ENCODE measurements around the gene PCED1A. TPM values are rescaled to one million over a fixed set of nuclear protein-coding genes. Genes with fewer than 3 reads are reported as not detected.

Gene PCED1A
- total RNA-seq, 5 donors from 2014 or later (not counting 1 experiment from before 2014, with no cell fraction given): 65.1 to 111 (median 95.2) TPM

- H3K36me3 ChIP-seq (ENCODE audit: control insufficient read depth in 2 of 2, extremely low read depth in 1 of 2, insufficient read depth in 1 of 2, low read length in 1 of 2): no peaks in the 10 kb centered on the region
- ATAC-seq (replicated peaks in 1 of 4) (no peak), DNase-seq (no peak)
- no peaks in the 10 kb centered on the region for H3K9me3 ChIP-seq
- peaks cover 17 to 18% (median 17%) of the 10 kb centered on the region in 3 donors for H3K4me1 Mint-ChIP-seq
- H3K27ac ChIP-seq (ENCODE audit: low read length): no peak overlapping the region
- H3K27ac Mint-ChIP-seq: no peak overlapping the region
- no peak overlapping the region for H3K4me3 Mint-ChIP-seq
- H3K4me1 ChIP-seq (ENCODE audit: control insufficient read depth in 1 of 2, extremely low read depth in 1 of 2, insufficient read depth in 2 of 2, low read length in 2 of 2): peaks cover 8 to 28% of the 10 kb centered on the region in 2 experiments
- WGBS (ENCODE audit: insufficient coverage): 84% methylated on average over 3 of the region's 7 CpGs
- peaks cover 5 to 43% of the 10 kb centered on the region in 2 experiments for H3K27me3 ChIP-seq (replicated peaks in 1 of 2; ENCODE audit: control insufficient read depth in 2 of 2, extremely low read depth in 1 of 2, insufficient read depth in 2 of 2, low read length in 1 of 2)
- no peaks in the 10 kb centered on the region for H3K36me3 Mint-ChIP-seq
- no peak overlapping the region for H3K4me3 ChIP-seq (ENCODE audit: control insufficient read depth in 1 of 2, extremely low read depth in 1 of 2, low read length in 1 of 2)
- peaks cover 22 to 29% of the 10 kb centered on the region in 2 donors for H3K27me3 Mint-ChIP-seq
- ChIA-PET POLR2A (no interaction called here), CTCF (interaction anchor here in 1 of 2 donors (0.6 kb wide), 1 partner anchor 296 kb away, joined by 3 read pairs; no protein-coding TSS in a partner anchor)
- peaks cover 0 to 2% (median 0%) of the 10 kb centered on the region in 3 donors for H3K9me3 Mint-ChIP-seq
These were observed 22.4 kb downstream of the PCED1A start for GRCh38 chr20:2817891-2818595.

- no peak overlapping the region for H3K4me3 Mint-ChIP-seq
- H3K27ac ChIP-seq (ENCODE audit: low read length): no peak overlapping the region
- no peaks in the 10 kb centered on the region for H3K9me3 ChIP-seq
- H3K27me3 Mint-ChIP-seq: peaks cover 26 to 35% of the 10 kb centered on the region in 2 donors
- CTCF ChIA-PET: no interaction called here
- POLR2A ChIA-PET: no interaction called here
- no CpG with 5 or more reads among the region's 2 CpGs for WGBS (ENCODE audit: insufficient coverage)
- peaks cover 5 to 43% of the 10 kb centered on the region in 2 experiments for H3K27me3 ChIP-seq (replicated peaks in 1 of 2; ENCODE audit: control insufficient read depth in 2 of 2, extremely low read depth in 1 of 2, insufficient read depth in 2 of 2, low read length in 1 of 2)
- peaks cover 3 to 4% (median 4%) of the 10 kb centered on the region in 3 donors for H3K9me3 Mint-ChIP-seq
- peaks cover 17 to 18% (median 17%) of the 10 kb centered on the region in 3 donors for H3K4me1 Mint-ChIP-seq
- no peaks in the 10 kb centered on the region for H3K36me3 ChIP-seq (ENCODE audit: control insufficient read depth in 2 of 2, extremely low read depth in 1 of 2, insufficient read depth in 1 of 2, low read length in 1 of 2)
- no peaks in the 10 kb centered on the region for H3K36me3 Mint-ChIP-seq
- H3K4me1 ChIP-seq (ENCODE audit: control insufficient read depth in 1 of 2, extremely low read depth in 1 of 2, insufficient read depth in 2 of 2, low read length in 2 of 2): peaks cover 8 to 28% of the 10 kb centered on the region in 2 experiments
- no peak overlapping the region for H3K4me3 ChIP-seq (ENCODE audit: control insufficient read depth in 1 of 2, extremely low read depth in 1 of 2, low read length in 1 of 2)
- no peak overlapping the region for H3K27ac Mint-ChIP-seq
- ATAC-seq (replicated peaks in 1 of 4): no peak
- DNase-seq: no peak
These were observed 23.1 kb downstream of the PCED1A start for GRCh38 chr20:2817341-2817726.

- WGBS (ENCODE audit: insufficient coverage): 80% methylated on average over 18 of the region's 20 CpGs
- Mint-ChIP-seq H3K27me3 (peaks cover 31 to 40% of the 10 kb centered on the region in 2 donors), H3K4me1 (peaks cover 11 to 12% (median 12%) of the 10 kb centered on the region in 3 donors), H3K4me3 (no peak overlapping the region), H3K27ac (no peak overlapping the region), H3K36me3 (no peaks in the 10 kb centered on the region), H3K9me3 (peaks cover 4 to 9% (median 6%) of the 10 kb centered on the region in 3 donors)
- Histone ChIP-seq H3K4me3 (ENCODE audit: control insufficient read depth in 1 of 2, extremely low read depth in 1 of 2, low read length in 1 of 2) (no peak overlapping the region), H3K9me3 (no peaks in the 10 kb centered on the region), H3K27ac (ENCODE audit: low read length) (no peak overlapping the region), H3K4me1 (ENCODE audit: control insufficient read depth in 1 of 2, extremely low read depth in 1 of 2, insufficient read depth in 2 of 2, low read length in 2 of 2) (peaks cover 4 to 23% of the 10 kb centered on the region in 2 experiments), H3K27me3 (replicated peaks in 1 of 2; ENCODE audit: control insufficient read depth in 2 of 2, extremely low read depth in 1 of 2, insufficient read depth in 2 of 2, low read length in 1 of 2) (peaks cover 5 to 43% of the 10 kb centered on the region in 2 experiments), H3K36me3 (ENCODE audit: control insufficient read depth in 2 of 2, extremely low read depth in 1 of 2, insufficient read depth in 1 of 2, low read length in 1 of 2) (no peaks in the 10 kb centered on the region)
- ATAC-seq (replicated peaks in 1 of 4) (peak in 1 of 4 experiments; percentile 24), DNase-seq (peak in 4 of 35 experiments; percentile 12 to 42 (median 18))
- ChIA-PET POLR2A (no interaction called here), CTCF (no interaction called here)
These were observed 23.7 kb downstream of the PCED1A start for GRCh38 chr20:2816583-2817340.

- H3K27me3 Mint-ChIP-seq: peaks cover 29 to 41% of the 10 kb centered on the region in 2 donors
- H3K27ac Mint-ChIP-seq: peak within 1 kb of the TSS in 1 of 2 donors; percentile 39
- CTCF ChIA-PET: no interaction called here
These were observed 24.3 kb downstream of the PCED1A start, which contains the start of gene TMEM239 for GRCh38 chr20:2816030-2816582. Gene TMEM239 (plus strand): TSS chr20:2816364. CDS start chr20:2816555, 191 bp downstream.

GRCh38 chr20:2815242-2815900 is 25.1 kb downstream of the PCED1A start:
- H3K9me3 ChIP-seq: no peaks in the 10 kb centered on the region
- peaks cover 0 to 9% of the 10 kb centered on the region in 2 experiments for H3K4me1 ChIP-seq (ENCODE audit: control insufficient read depth in 1 of 2, extremely low read depth in 1 of 2, insufficient read depth in 2 of 2, low read length in 2 of 2)
- Mint-ChIP-seq H3K4me1 (peaks cover 4 to 7% (median 6%) of the 10 kb centered on the region in 3 donors), H3K27me3 (peaks cover 28 to 43% of the 10 kb centered on the region in 2 donors), H3K9me3 (peaks cover 4 to 10% (median 6%) of the 10 kb centered on the region in 3 donors), H3K27ac (peak overlapping the region in 1 of 2 donors; percentile 39), H3K36me3 (no peaks in the 10 kb centered on the region), H3K4me3 (no peak overlapping the region)
- H3K36me3 ChIP-seq (ENCODE audit: control insufficient read depth in 2 of 2, extremely low read depth in 1 of 2, insufficient read depth in 1 of 2, low read length in 1 of 2): no peaks in the 10 kb centered on the region
- H3K4me3 ChIP-seq (ENCODE audit: control insufficient read depth in 1 of 2, extremely low read depth in 1 of 2, low read length in 1 of 2): no peak overlapping the region
- DNase-seq (no peak), ATAC-seq (replicated peaks in 1 of 4) (no peak)
- peaks cover 4 to 34% of the 10 kb centered on the region in 2 experiments for H3K27me3 ChIP-seq (replicated peaks in 1 of 2; ENCODE audit: control insufficient read depth in 2 of 2, extremely low read depth in 1 of 2, insufficient read depth in 2 of 2, low read length in 1 of 2)
- POLR2A ChIA-PET: no interaction called here
- no peak overlapping the region for H3K27ac ChIP-seq (ENCODE audit: low read length)
- 83% methylated on average over 8 of the region's 8 CpGs for WGBS (ENCODE audit: insufficient coverage)
- CTCF ChIA-PET: no interaction called here

More at GRCh38 chr20:2816030-2816582, 24.3 kb downstream of the PCED1A start, which contains the start of gene TMEM239:
- peaks cover 0 to 17% of the 10 kb centered on the region in 2 experiments for H3K4me1 ChIP-seq (ENCODE audit: control insufficient read depth in 1 of 2, extremely low read depth in 1 of 2, insufficient read depth in 2 of 2, low read length in 2 of 2)
- no peak within 1 kb of the TSS for H3K4me3 ChIP-seq (ENCODE audit: control insufficient read depth in 1 of 2, extremely low read depth in 1 of 2, low read length in 1 of 2)
- ATAC-seq (replicated peaks in 1 of 4) (no peak), DNase-seq (no peak)
- peaks cover 4 to 41% of the 10 kb centered on the region in 2 experiments for H3K27me3 ChIP-seq (replicated peaks in 1 of 2; ENCODE audit: control insufficient read depth in 2 of 2, extremely low read depth in 1 of 2, insufficient read depth in 2 of 2, low read length in 1 of 2)
- no peaks in the 10 kb centered on the region for H3K36me3 ChIP-seq (ENCODE audit: control insufficient read depth in 2 of 2, extremely low read depth in 1 of 2, insufficient read depth in 1 of 2, low read length in 1 of 2)
- no peaks in the 10 kb centered on the region for H3K9me3 ChIP-seq
- POLR2A ChIA-PET: no interaction called here
- no peak within 1 kb of the TSS for H3K4me3 Mint-ChIP-seq
- no peak within 1 kb of the TSS for H3K27ac ChIP-seq (ENCODE audit: low read length)
- H3K4me1 Mint-ChIP-seq: peaks cover 7 to 8% (median 8%) of the 10 kb centered on the region in 3 donors
- peaks cover 4 to 10% (median 6%) of the 10 kb centered on the region in 3 donors for H3K9me3 Mint-ChIP-seq
- WGBS (ENCODE audit: insufficient coverage): 78% methylated on average over 6 of the region's 10 CpGs
- H3K36me3 Mint-ChIP-seq: no peaks in the 10 kb centered on the region

All from T-cell (primary cell).